Activated CD4-positive, alpha-beta T cell treated with anti-CD3 and anti-CD28 coated beads for 36 hours (primary cell): Measurements from ENCODE around the gene IMP3. TPM values are rescaled to one million over a fixed set of nuclear protein-coding genes. Genes with fewer than 3 reads are reported as not detected.

Experiments
- ATAC-seq: fragments of 200-7000 bp; cut with Tn5 transposase; one replicate; pipeline ENCODE4 v1.10.0; 2021; ENCODE audit warnings: mild to moderate bottlenecking, moderate library complexity
- CTCF ChIA-PET: fragments of 350-600 bp; sonication (Branson Sonifier 250); formaldehyde crosslinking; loops from one replicate; lab custom pipeline; 2021; ENCODE audit warnings: antibody characterized with exemption; lab: Charles Lee
- POLR2A ChIA-PET: fragments of 350-600 bp; sonication (Branson Sonifier 250); formaldehyde crosslinking; loops from one replicate; lab custom pipeline; 2021; ENCODE audit warnings: antibody characterized with exemption, inconsistent platforms; lab: Charles Lee
- DNase-seq: peaks from one replicate; pipeline ENCODE4 v3.0.0-alpha.2; 2020
- H3K27ac Mint-ChIP-seq: one replicate; pipeline ENCODE4 v1.8.0; 2021; ENCODE audit warnings: mixed read lengths
- H3K27me3 Mint-ChIP-seq: one replicate; pipeline ENCODE4 v1.8.0; 2021; ENCODE audit warnings: mixed read lengths
- H3K36me3 Mint-ChIP-seq: one replicate; pipeline ENCODE4 v1.8.0; 2021; ENCODE audit warnings: low read depth, mixed read lengths
- H3K4me1 Mint-ChIP-seq: one replicate; pipeline ENCODE4 v1.8.0; 2021; ENCODE audit warnings: mixed read lengths
- H3K4me3 Mint-ChIP-seq: one replicate; pipeline ENCODE4 v1.8.0; 2021; ENCODE audit warnings: mild to moderate bottlenecking, moderate library complexity, mixed read lengths
- H3K9me3 Mint-ChIP-seq: one replicate; pipeline ENCODE4 v1.8.0; 2021; ENCODE audit warnings: low read depth, mixed read lengths
- intact Hi-C, 2 experiments: fragments of 100-400 bp; cut with DNase I in 1 of 2; cut with micrococcal nuclease in 1 of 2; formaldehyde crosslinking; loops; one replicate each; pipeline versions ENCODE4 v1.14.2 to v1.15.1; 2022 to 2024; cut with DNase I, micrococcal nuclease
- total RNA-seq, 2 experiments: library from RNA; stranded (reverse); gene quantifications; one replicate each; pipeline ENCODE4 v1.2.3, GENCODE V29; 2021

IMP3 gene
- total RNA-seq, 2 experiments from 2014 or later = 80.3 to 87.5 TPM

- H3K27me3 Mint-ChIP-seq = no peaks in the 10 kb centered on the region
- CTCF ChIA-PET = no interaction called here
Measured at GRCh38 chr15:75672646-75673425, 32.8 kb upstream of the IMP3 start.

GRCh38 chr15:75671730-75672602 lies 31.9 kb upstream of the IMP3 start:
- intact Hi-C loops = no loop called here
- no peaks in the 10 kb centered on the region for H3K36me3 Mint-ChIP-seq
- CTCF ChIA-PET = interaction anchor here (0.7 kb wide), 1 partner anchor 522 kb away, joined by 3 read pairs; no protein-coding TSS in a partner anchor
- H3K27me3 Mint-ChIP-seq = no peaks in the 10 kb centered on the region
- POLR2A ChIA-PET = no interaction called here
- H3K9me3 Mint-ChIP-seq = no peaks in the 10 kb centered on the region
- no peak overlapping the region for H3K4me3 Mint-ChIP-seq
- ATAC-seq = no peak
- peaks cover 4% of the 10 kb centered on the region for H3K4me1 Mint-ChIP-seq
- no peak for DNase-seq
- H3K27ac Mint-ChIP-seq = no peak overlapping the region

More at GRCh38 chr15:75672646-75673425, 32.8 kb upstream of the IMP3 start:
- Mint-ChIP-seq H3K27ac (no peak overlapping the region), H3K4me3 (no peak overlapping the region), H3K4me1 (peaks cover 4% of the 10 kb centered on the region), H3K9me3 (no peaks in the 10 kb centered on the region), H3K36me3 (no peaks in the 10 kb centered on the region)
- DNase-seq (no peak), ATAC-seq (no peak)
- POLR2A ChIA-PET = no interaction called here
- intact Hi-C loops = no loop called here

- ChIA-PET POLR2A (no interaction called here), CTCF (no interaction called here)
- no peak for ATAC-seq
- no peaks in the 10 kb centered on the region for H3K9me3 Mint-ChIP-seq
- no peak for DNase-seq
- intact Hi-C loops = no loop called here
- H3K27ac Mint-ChIP-seq = no peak overlapping the region
- no peaks in the 10 kb centered on the region for H3K27me3 Mint-ChIP-seq
- H3K36me3 Mint-ChIP-seq = no peaks in the 10 kb centered on the region
- peaks cover 4% of the 10 kb centered on the region for H3K4me1 Mint-ChIP-seq
- H3K4me3 Mint-ChIP-seq = no peak overlapping the region
Measured at GRCh38 chr15:75669879-75670212, 29.8 kb upstream of the IMP3 start.

GRCh38 chr15:75669191-75669878 lies 29.3 kb upstream of the IMP3 start:
- Mint-ChIP-seq H3K4me1 (peaks cover 4% of the 10 kb centered on the region), H3K36me3 (no peaks in the 10 kb centered on the region), H3K4me3 (no peak overlapping the region), H3K27ac (no peak overlapping the region), H3K27me3 (no peaks in the 10 kb centered on the region), H3K9me3 (no peaks in the 10 kb centered on the region)
- ChIA-PET CTCF (interaction anchor here (0.6 kb wide), 1 partner anchor 15 kb away, joined by 3 read pairs; no protein-coding TSS in a partner anchor), POLR2A (no interaction called here)
- ATAC-seq (peak; percentile 81), DNase-seq (peak; percentile 34)
- intact Hi-C loops = no loop called here

GRCh38 chr15:75666823-75667501 lies 26.9 kb upstream of the IMP3 start:
- ATAC-seq (no peak), DNase-seq (no peak)
- intact Hi-C loops = no loop called here
- no peaks in the 10 kb centered on the region for H3K27me3 Mint-ChIP-seq
- H3K4me1 Mint-ChIP-seq = peaks cover 4% of the 10 kb centered on the region
- ChIA-PET POLR2A (no interaction called here), CTCF (no interaction called here)
- H3K4me3 Mint-ChIP-seq = no peak overlapping the region
- H3K36me3 Mint-ChIP-seq = no peaks in the 10 kb centered on the region
- H3K9me3 Mint-ChIP-seq = no peaks in the 10 kb centered on the region
- H3K27ac Mint-ChIP-seq = no peak overlapping the region

- Mint-ChIP-seq H3K4me1 (peaks cover under 1% of the 10 kb centered on the region), H3K4me3 (no peak overlapping the region), H3K27me3 (no peaks in the 10 kb centered on the region), H3K9me3 (no peaks in the 10 kb centered on the region), H3K36me3 (no peaks in the 10 kb centered on the region), H3K27ac (no peak overlapping the region)
- intact Hi-C loops = no loop called here
- ATAC-seq = no peak
- POLR2A ChIA-PET = no interaction called here
- CTCF ChIA-PET = no interaction called here
- no peak for DNase-seq
Measured at GRCh38 chr15:75663931-75664421, 24.0 kb upstream of the IMP3 start.

GRCh38 chr15:75662823-75663519 lies 22.9 kb upstream of the IMP3 start:
- no peak for ATAC-seq
- H3K27me3 Mint-ChIP-seq = no peaks in the 10 kb centered on the region
- no peaks in the 10 kb centered on the region for H3K4me1 Mint-ChIP-seq
- H3K4me3 Mint-ChIP-seq = no peak overlapping the region
- H3K27ac Mint-ChIP-seq = no peak overlapping the region
- no peaks in the 10 kb centered on the region for H3K9me3 Mint-ChIP-seq
- ChIA-PET CTCF (interaction anchor here (0.7 kb wide), 1 partner anchor 15 kb away, joined by 4 read pairs; no protein-coding TSS in a partner anchor), POLR2A (no interaction called here)
- DNase-seq = no peak
- intact Hi-C loops = no loop called here
- H3K36me3 Mint-ChIP-seq = no peaks in the 10 kb centered on the region

GRCh38 chr15:75661756-75662140 lies 21.7 kb upstream of the IMP3 start:
- DNase-seq (no peak), ATAC-seq (no peak)
- intact Hi-C loops = no loop called here
- POLR2A ChIA-PET = no interaction called here
- Mint-ChIP-seq H3K9me3 (no peaks in the 10 kb centered on the region), H3K27ac (no peak overlapping the region), H3K4me3 (no peak overlapping the region), H3K27me3 (no peaks in the 10 kb centered on the region), H3K4me1 (no peaks in the 10 kb centered on the region), H3K36me3 (no peaks in the 10 kb centered on the region)
- CTCF ChIA-PET = no interaction called here

GRCh38 chr15:75661100-75661755 lies 21.2 kb upstream of the IMP3 start:
- intact Hi-C loops = no loop called here
- CTCF ChIA-PET = interaction anchor here (0.6 kb wide), 2 partner anchors 168 to 1087 kb away, joined by 3 to 4 read pairs; no protein-coding TSS in a partner anchor
- DNase-seq (no peak), ATAC-seq (no peak)
- Mint-ChIP-seq H3K4me3 (no peak overlapping the region), H3K36me3 (no peaks in the 10 kb centered on the region), H3K4me1 (no peaks in the 10 kb centered on the region), H3K27ac (no peak overlapping the region), H3K27me3 (no peaks in the 10 kb centered on the region), H3K9me3 (no peaks in the 10 kb centered on the region)
- POLR2A ChIA-PET = interaction anchor here (0.6 kb wide), 1 partner anchor 171 kb away, joined by 3 read pairs; no protein-coding TSS in a partner anchor

- H3K27me3 Mint-ChIP-seq = no peaks in the 10 kb centered on the region
- ChIA-PET CTCF (no interaction called here), POLR2A (no interaction called here)
- H3K9me3 Mint-ChIP-seq = no peaks in the 10 kb centered on the region
- no peaks in the 10 kb centered on the region for H3K36me3 Mint-ChIP-seq
- ATAC-seq = no peak
- H3K4me1 Mint-ChIP-seq = no peaks in the 10 kb centered on the region
- intact Hi-C loops = no loop called here
- H3K27ac Mint-ChIP-seq = no peak overlapping the region
- DNase-seq = no peak
- no peak overlapping the region for H3K4me3 Mint-ChIP-seq
Measured at GRCh38 chr15:75659928-75660645, 20.1 kb upstream of the IMP3 start.
